Urinary bladder (tissue), 4 donors: Measurements from ENCODE around the gene GNGT2. TPM values are rescaled to one million over a fixed set of nuclear protein-coding genes. Genes with fewer than 3 reads are reported as not detected.
A peak's percentile ranks its signal among the peaks of the same experiment; 100 is the strongest.

Experiments used
- DNase-seq: peaks from one replicate; pipeline ENCODE4 v3.0.0-alpha.2; 2015; ENCODE audit errors: extremely low spot score
- H3K27ac ChIP-seq: one replicate; pipeline ENCODE4 v1.5.1; 2013; ENCODE audit warnings: low read depth, mild to moderate bottlenecking, moderate library complexity
- H3K36me3 ChIP-seq: one replicate; pipeline ENCODE4 v1.6.1; 2013; ENCODE audit warnings: mild to moderate bottlenecking, moderate library complexity; ENCODE audit not compliant: insufficient read depth
- H3K4me1 ChIP-seq: one replicate; pipeline ENCODE4 v1.6.1; 2013; ENCODE audit warnings: mild to moderate bottlenecking, moderate library complexity; ENCODE audit not compliant: insufficient read depth
- H3K4me3 ChIP-seq: one replicate; pipeline ENCODE4 v1.5.1; 2013; ENCODE audit warnings: low read depth, low read length
- WGBS: extraction: QIAGEN DNeasy Blood & Tissue Kit; methylation state at CpG from one replicate; pipeline ENCODE4 v1.1.7; 2013; 5-methylcytosine and 5-hydroxymethylcytosine counted together
- polyA plus RNA-seq: library from polyadenylated mRNA; stranded (reverse); fragments of 200-250 nt; gene quantifications from one replicate; pipeline ENCODE4 v1.2.3, GENCODE V29; 2013
- total RNA-seq: library from RNA; depleted of rRNA; stranded (reverse); fragments of >200 nt; gene quantifications from one replicate; pipeline ENCODE4 v1.2.3, GENCODE V29; 2014
- donor health status: healthy with polysubstance abuse.
- donor health status: healthy.

GNGT2 gene
- total and polyA plus RNA-seq, 2 donors = 0.42 to 4.7 TPM

DNA sequence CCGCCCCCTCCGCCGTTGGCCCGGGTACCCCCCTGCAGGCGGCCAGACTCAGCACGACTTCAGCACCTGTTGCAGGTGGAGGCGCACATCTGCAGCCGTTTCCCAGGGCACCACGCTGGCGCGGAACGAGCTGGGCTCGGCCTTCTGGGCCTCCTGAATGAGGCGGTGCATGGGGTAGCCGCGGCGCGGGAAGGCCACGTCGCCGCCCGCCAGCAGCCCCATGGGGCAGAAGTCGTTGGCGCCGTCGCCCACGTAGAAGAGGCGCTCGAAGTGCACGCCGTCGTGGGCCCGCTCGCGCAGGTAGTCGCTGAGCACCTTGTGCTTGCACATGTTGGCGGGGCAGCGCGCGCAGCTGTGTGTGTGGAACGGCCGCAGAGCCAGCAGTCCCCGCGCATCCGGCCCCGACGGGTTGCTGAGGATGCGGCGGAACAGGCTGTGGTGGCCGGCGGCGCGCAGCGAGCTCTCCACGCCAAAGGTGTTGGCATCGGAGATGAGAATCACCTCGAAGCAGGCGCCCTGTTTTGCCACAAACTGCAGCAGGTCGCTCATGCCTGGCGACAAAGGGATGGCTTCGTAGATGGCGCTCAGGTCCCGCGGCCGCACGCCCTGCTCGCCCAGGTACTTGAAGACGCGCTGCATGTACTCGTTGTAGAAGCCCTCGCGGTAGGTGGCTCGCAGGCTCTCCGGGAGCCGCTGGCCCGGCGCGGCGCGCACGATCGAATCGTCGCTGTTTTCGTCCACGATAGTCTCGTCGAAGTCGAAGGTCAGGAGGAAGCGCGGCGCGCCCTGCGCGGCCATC lies 14.0 kb upstream of the GNGT2 start:
- H3K27ac ChIP-seq = no peak overlapping the region
- peaks cover 4% of the 10 kb centered on the region for H3K4me1 ChIP-seq
- no peak overlapping the region for H3K4me3 ChIP-seq
- DNase-seq = no peak
- WGBS = 3% methylated on average over 95 of the region's 95 CpGs
- H3K36me3 ChIP-seq = no peaks in the 10 kb centered on the region

DNA sequence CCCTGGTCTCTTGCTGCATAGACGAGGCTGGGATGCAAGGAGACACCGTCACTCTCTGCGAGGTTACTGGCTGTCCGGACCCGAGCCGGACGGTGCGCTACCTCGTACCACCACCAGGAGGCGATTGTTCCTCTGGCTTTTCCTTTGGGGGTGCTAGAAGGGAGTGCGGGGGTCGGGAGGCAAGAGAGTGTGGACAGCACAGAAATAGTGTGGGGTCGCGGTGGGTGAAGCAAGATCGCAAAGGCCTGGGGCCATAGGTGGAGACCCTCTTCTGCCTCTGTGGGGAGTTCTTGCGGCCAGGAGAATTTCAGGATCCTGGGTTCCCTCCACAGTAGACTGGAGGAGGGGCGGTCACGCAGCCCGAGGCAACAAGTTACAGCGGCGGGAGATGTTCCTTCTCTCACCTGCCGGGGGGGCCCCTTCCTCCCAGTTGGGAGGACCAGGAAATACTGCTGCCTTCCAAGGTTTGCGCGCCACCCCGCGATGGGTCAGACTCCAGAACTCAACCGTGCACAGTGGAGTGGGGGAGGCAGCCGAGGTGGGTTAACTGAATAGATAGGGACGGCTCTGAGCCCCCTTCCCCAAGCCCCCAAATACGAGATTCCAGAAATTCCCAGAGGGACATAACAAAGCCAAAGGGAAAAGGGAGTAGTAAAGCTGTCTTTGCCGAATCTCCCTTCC lies 13.3 kb upstream of the GNGT2 start:
- Histone ChIP-seq H3K27ac (no peak overlapping the region), H3K4me1 (peaks cover 4% of the 10 kb centered on the region), H3K4me3 (no peak overlapping the region), H3K36me3 (no peaks in the 10 kb centered on the region)
- no peak for DNase-seq
- WGBS = 4% methylated on average over 31 of the region's 31 CpGs

DNA sequence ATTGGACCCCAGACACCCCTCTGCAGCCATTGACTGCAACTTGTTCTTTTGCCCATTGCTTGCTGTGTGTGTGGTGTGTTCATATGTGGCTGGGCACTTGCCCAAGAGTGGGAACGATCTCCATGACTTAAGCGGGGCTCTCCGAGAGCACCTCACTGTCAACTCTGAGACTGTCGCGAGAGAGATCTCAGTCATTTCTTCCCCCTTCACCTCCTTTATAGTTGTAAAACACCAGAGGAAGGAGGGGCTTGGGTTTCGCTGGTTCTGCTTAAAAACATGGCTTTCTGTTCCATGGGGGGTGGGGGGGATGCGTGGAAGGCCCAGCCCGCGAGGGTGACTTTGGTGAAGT lies 12.8 kb upstream of the GNGT2 start:
- WGBS = 13% methylated on average over 9 of the region's 9 CpGs
- H3K4me1 ChIP-seq = peaks cover 4% of the 10 kb centered on the region
- H3K27ac ChIP-seq = no peak overlapping the region
- H3K4me3 ChIP-seq = no peak overlapping the region
- DNase-seq = no peak
- no peaks in the 10 kb centered on the region for H3K36me3 ChIP-seq

DNA sequence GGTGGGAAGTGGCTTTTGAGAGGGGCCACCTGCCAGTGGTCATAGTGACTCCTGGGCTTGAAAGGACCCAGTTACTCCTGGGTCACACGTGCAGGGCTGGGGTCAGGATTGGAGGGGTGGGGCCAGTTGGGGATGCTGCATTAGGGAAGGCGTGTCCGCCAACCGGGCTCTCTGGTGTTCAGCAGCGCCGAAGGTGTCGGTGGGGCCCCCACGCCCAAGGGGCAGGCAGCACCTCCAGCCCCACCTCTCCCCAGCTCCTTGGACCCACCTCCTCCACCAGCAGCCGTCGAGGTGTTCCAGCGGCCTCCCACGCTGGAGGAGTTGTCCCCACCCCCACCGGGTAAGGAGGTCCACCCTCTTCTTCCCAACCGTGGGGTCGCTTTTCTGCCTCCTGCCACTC lies 9.6 kb upstream of the GNGT2 start:
- WGBS = 70% methylated on average over 15 of the region's 15 CpGs
- Histone ChIP-seq H3K4me3 (no peak overlapping the region), H3K36me3 (no peaks in the 10 kb centered on the region), H3K27ac (no peak overlapping the region), H3K4me1 (peaks cover 4% of the 10 kb centered on the region)
- no peak for DNase-seq

DNA sequence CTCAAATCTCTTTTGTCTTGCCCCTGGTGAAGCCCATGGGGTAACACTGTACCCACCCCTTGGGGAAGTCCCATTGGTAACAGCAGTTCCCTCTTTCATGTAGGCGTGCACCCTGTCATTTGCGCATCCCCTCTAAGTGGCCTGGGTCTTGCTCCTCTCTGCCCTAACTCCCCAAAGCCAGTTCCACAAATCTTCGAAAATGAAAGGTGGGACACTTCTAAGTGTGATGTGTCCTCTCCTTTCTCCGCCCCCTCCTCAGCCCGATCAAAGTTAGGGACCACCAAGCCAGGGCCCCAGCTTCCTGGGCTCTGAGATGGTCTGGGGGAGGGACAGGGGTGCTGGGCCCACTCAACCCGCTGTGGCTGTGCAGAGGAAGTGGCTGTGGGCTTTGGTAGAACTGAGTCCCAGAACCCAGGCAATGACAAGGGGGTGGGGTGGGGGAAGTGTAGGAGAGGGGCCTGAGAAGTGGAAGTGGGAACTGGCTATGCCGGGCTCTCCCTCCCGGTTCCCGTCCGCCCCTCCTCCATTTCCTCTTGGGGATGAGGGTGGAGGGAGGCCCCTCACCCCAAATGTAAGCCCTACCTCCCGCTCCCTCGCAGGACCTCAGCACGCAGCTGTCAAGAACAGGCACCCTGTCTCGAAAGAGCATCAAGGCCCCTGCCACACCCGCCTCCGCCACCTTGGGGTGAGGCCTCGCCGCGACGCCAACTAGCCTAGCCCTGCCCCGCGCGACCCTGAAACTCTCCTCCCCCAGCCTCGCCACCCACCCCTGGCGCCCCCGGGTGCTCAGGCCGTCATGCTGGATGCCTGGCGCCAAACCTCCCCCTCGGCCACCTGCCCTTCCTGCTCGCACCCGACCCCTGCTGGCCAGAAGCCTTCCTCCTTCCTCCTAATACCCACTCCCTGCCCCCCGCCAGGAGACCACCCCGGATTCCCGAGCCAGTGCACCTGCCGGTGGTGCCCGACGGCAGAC lies 8.9 kb upstream of the GNGT2 start:
- no peak for DNase-seq
- H3K27ac ChIP-seq = peak overlapping the region; percentile 25
- H3K36me3 ChIP-seq = no peaks in the 10 kb centered on the region
- WGBS = 41% methylated on average over 37 of the region's 37 CpGs
- H3K4me3 ChIP-seq = no peak overlapping the region
- peaks cover 4% of the 10 kb centered on the region for H3K4me1 ChIP-seq

DNA sequence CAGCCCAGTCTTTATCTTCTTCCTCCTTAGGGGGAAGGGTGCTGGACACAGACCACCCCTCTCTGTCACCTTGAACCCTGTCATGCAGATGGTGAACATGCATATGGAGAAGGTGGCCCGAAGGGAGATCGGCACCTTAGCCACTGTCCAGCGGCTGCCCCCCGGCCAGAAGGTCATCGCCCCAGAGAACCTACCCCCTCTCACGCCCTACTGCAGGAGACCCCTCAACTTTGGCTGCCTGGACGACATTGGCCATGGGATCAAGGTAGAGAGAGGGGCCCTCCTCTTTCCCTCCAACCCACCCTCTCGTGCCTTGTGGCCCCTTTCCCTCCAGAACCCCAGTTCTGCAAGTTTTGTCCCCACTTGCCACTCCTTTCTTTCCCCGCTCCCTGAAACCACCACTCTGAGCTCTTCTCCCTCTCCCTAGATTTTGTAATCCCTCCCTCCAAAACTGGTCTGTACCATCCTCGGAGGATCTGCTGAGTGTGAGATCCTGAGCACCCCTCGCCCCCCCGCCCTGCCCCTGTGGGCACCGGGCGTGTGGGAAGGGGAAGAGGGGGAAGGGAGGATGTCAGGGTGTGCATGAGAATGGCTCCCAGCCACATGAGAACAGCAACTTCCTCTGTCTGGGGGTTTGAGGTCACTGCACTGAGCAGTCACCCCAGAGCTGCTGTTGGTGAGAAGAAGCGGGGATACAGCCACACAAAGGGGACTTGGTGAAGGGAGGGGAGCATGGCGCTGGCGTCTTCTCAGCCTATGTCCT lies 7.5 kb upstream of the GNGT2 start:
- DNase-seq = no peak
- Histone ChIP-seq H3K36me3 (no peaks in the 10 kb centered on the region), H3K4me1 (no peaks in the 10 kb centered on the region), H3K27ac (no peak overlapping the region), H3K4me3 (no peak overlapping the region)
- 72% methylated on average over 17 of the region's 17 CpGs for WGBS

DNA sequence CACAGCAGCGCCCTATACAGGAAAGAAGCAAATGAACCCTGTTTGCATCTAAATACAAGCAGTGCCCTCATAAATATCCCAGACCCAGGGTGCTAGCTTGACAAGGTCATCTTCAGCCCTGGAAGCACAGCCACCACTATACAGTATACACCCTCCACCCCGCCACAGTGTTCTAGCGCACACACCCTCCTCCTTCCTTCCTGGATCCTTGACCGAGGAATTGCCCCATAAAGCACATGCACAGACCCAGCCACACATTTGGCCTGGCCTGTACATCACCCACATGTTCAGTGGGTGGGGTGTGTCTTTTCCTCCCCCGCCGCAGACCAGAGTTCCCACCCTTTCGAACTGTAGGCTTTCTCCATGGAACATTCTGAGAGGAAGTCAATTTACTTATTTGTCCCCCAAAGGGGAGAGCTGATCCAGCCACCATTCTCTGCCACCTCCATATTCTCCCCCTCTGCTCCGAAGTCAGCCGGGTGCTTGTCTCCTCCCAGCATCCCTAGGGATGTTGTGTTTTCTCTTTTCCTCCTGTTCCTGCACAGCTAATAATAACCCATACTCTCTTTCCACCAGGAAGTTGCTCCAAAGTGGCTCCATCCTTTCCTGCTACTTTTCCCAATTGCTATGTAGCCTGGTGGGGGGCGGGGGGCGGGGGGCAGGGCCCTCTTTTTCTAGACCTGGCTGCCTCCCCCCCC lies 6.7 kb upstream of the GNGT2 start:
- Histone ChIP-seq H3K4me3 (no peak overlapping the region), H3K36me3 (no peaks in the 10 kb centered on the region), H3K4me1 (no peaks in the 10 kb centered on the region), H3K27ac (no peak overlapping the region)
- 63% methylated on average over 11 of the region's 11 CpGs for WGBS
- DNase-seq = no peak

DNA sequence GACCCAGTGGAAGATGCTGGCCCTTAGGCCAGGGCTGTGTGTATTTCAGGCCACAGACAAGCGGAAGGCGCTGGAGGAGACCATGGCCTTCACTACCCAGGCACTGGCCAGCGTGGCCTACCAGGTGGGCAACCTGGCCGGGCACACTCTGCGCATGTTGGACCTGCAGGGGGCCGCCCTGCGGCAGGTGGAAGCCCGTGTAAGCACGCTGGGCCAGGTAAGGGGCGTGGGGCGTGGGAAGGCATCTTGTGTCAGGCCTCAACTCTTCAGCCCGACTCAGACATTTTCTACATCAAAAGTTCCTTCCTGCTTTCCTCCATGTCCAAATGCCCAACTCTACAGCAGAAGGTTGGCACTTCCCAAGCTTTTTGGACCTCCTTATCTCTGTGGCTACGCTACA lies 6.1 kb upstream of the GNGT2 start:
- no peak overlapping the region for H3K4me3 ChIP-seq
- H3K4me1 ChIP-seq = no peaks in the 10 kb centered on the region
- no peak overlapping the region for H3K27ac ChIP-seq
- no peaks in the 10 kb centered on the region for H3K36me3 ChIP-seq
- no peak for DNase-seq
- WGBS = 85% methylated on average over 13 of the region's 13 CpGs

DNA sequence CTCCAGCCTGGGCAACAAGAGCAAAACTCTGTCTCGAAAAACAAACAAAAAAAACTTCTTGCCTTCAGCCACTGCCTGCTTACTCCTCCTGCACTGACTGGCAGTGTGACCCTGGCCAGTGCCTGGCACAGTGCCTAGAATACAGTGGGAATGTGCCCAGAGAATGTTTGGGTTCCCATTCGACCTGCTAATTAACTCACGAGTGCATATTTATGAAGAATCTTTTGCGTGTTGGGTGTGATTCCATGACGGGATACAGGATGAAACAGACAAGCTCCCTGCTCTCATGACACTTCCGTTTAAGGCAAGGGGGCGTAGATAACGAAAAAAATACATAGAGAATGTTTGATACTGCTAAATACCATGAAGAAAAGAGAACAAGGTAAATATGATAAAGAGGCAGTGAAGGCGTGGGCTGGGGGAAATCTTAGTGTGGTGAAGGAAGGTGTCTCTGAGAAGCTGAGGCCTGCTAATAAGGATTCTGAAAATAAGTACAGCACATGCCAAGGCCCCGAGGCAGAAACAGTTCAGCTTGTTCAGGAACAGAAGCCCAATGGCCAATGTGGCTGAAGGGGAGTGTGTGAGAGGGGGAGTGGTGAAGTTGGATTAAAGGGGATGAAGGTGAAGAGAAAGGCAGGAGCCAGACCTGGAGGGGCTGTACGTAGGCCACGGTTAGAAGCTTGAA lies 4.4 kb upstream of the GNGT2 start:
- H3K27ac ChIP-seq = no peak overlapping the region

DNA sequence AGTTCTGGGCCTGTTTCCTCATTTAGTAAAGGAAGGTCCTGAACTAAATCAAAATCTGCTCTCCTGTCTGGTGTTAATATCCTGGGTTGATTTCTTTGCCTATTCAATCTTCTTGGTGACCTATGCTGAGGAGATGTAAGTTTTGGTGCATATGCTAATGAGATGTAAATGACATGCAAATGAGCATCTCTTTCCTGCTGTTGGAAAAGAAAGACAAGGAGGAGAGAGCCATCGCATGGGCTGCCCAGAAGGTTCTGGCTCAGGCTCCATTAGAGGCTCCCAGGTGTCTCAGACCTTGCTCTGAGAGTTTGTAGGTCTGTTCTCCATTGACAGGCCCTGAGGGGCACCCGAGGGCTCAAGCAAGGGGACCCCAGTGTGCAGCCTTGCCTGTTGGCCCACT lies 3.5 kb upstream of the GNGT2 start:
- H3K27ac ChIP-seq = no peak overlapping the region
- H3K4me3 ChIP-seq = no peak overlapping the region
- WGBS = 93% methylated on average over 2 of the region's 2 CpGs
- no peaks in the 10 kb centered on the region for H3K4me1 ChIP-seq
- peaks cover under 1% of the 10 kb centered on the region for H3K36me3 ChIP-seq
- DNase-seq = no peak

More for the DNA sequence above, 4.4 kb upstream of the GNGT2 start:
- DNase-seq = no peak
- WGBS = 59% methylated on average over 12 of the region's 12 CpGs
- no peaks in the 10 kb centered on the region for H3K4me1 ChIP-seq
- H3K36me3 ChIP-seq = no peaks in the 10 kb centered on the region
- H3K4me3 ChIP-seq = no peak overlapping the region

DNA sequence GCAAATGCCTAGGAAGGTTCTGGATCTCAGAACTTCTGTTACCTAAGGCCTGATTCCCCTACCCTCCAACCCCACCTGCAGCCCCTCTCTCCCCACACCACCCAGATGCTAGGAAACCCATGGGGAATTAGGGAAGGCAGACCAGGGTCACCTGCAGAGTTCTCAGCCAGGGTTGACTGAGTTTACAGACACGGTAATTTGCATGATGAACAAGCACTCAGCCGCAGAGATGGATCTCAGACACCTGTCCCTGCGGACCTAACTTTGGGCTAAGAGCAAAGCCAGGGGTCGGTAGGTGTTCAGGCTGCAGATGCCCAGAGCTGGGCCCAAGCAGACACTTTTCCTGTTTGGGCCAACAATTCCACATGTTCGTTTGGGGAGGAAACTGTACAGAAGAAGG lies 3.0 kb upstream of the GNGT2 start:
- DNase-seq = no peak
- WGBS = 71% methylated on average over 5 of the region's 5 CpGs
- no peak overlapping the region for H3K4me3 ChIP-seq
- no peaks in the 10 kb centered on the region for H3K4me1 ChIP-seq
- no peak overlapping the region for H3K27ac ChIP-seq
- peaks cover 1% of the 10 kb centered on the region for H3K36me3 ChIP-seq

DNA sequence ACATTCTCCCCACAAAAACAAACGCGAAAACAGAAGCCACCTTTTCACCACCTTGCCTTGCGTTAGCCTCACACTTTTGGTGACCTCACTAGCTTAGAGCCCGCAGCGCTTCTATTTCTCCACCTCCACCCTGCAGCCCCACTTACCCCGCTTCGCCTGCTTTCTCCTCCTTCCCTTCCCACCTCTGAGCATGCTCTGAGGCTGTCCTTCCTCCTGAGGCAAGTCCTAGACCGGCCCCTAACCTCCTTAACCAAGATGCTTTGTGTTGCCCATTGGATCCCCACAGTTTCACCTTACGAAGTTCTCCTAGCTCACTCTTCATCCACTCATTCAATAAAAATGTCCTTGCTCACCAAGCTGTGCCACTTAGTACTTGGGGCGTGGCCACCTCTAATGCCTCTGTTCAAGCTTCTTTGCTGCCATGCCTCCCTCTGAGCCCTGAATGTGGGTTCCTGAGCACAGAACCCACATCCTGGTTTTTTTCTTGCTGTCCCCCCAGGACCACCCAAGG lies 1.3 kb downstream of the GNGT2 start:
- H3K4me1 ChIP-seq = no peaks in the 10 kb centered on the region
- DNase-seq = no peak
- H3K4me3 ChIP-seq = no peak overlapping the region
- 86% methylated on average over 10 of the region's 10 CpGs for WGBS
- no peak overlapping the region for H3K27ac ChIP-seq
- H3K36me3 ChIP-seq = peaks cover 1% of the 10 kb centered on the region
